ENCODE measurements around the gene CPVL.

Gene CPVL

DNA sequence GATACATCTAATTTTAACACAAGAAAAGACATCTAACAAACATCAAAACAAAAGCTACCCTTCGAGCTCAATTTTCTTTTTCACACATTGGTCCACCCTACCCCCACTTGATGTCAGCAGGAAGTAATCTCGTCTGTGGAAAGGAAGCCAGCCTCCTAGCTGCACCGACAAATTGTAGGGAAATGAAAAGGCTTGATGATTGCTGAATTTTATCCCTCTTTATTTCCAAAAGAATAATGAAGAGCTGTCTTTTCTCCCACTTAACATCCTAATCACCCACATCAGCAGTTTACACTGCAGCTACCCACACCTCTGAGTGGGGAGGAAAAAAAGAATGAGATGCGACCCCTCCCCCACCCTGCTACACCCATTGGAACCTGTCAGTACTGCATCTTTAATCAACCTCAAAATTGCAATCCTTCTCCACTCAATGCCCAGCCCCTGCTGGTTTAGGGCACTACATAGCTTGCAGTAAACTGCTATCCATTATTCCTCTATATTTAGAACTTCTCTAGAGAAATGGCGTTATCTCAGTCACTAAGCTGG lies 10.6 kb upstream of the CPVL start:
- DNase-seq (ENCODE audit: low read depth, low spot score) = no peak

- DNase-seq (ENCODE audit: low read depth, low spot score) = no peak
Measured at GRCh38 chr7:29154076-29154475, 7.7 kb upstream of the CPVL start.

DNA sequence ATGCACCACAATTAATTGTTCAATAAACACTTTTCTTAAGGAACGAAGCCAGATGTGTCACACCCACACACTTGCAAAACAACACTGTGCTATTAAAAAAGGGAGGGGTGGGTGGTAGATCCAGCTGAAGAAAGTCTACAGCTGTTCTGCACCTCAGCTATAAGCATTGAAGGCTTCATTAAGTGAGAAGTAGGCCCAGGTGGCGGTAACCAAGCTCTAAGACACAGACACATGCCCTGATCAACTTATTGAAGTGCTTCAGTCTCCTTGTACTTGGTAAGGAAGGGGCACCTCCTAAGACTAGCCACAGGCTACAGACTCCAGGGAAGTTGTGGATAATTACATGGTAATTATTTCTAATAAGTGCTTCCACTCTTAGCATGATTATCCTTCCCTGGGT lies 4.5 kb upstream of the CPVL start:
- no peak for DNase-seq (ENCODE audit: low read depth, low spot score)

DNA sequence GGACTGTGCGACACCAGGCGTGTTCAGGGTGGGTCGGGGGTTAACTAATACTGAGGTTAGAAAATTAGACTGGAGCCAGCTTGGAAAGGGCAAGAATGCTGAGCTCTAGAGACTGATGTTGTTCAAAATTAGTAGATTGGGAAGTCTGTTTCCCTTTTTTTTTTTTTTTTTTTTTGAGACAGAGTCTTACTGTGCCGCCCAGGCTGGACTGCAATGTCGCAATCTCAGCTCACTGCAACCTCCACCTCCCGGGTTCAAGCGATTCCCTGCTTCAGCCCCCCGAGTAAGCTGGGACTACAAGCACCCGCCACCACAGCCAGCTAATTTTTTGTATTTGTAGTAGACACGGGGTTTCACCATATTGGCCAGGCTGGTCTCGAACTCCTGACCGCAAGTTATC lies 2.7 kb upstream of the CPVL start:
- no peak for DNase-seq (ENCODE audit: low read depth, low spot score)

DNA sequence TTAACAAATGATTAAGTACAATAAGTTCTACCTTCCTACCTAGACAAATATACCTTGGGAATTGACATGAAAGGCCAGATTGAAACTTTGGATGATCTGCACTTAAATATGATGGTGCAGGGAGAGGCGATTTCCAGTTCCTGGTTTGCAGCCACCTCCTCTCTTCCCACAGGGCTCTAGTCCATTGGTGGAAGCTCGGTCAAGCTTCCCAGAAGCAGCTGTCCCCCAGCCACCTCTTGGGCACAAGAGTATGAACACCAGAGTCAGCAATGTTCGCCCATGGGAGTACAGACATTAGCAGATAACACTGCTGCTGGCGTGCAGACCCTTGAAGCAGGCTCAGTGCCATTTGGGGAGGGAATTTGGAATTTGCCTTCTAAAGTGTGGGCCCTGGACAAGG lies 1.5 kb upstream of the CPVL start:
- DNase-seq (ENCODE audit: low read depth, low spot score) = no peak

DNA sequence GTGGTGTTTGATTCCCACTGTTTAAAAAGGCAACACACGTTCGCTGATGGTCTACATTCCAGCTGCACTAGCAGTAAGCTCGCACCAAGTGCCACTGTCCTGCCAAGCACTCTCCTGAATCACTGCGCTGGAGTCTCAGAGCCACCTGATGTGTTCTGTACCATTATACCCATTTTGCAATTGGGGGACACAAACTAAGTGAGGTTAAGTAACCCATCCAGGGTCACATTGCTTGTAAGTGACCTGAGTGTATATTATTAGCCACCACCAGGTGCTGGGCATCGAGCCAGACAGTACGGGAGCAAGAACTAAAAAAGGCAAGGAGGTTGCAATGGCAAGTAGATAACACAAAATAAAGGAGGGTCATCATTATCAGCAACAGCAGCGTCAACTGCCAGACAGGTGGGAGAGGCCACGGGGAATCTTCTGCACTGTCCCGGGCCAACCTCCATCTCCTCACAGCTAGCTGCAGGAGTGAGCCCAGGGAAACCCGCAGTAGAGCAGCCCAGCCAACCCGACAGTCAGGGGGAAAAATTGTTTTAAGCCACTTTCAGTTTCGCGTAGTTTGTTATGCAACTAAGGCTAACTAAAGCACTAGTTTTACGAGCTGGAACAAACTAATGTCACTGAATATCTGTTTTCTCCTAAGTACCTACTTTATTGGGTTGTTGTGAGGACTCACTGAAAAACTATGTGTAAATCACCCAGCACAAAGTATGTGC lies 712 bp upstream of the CPVL start:
- DNase-seq (ENCODE audit: low read depth, low spot score) = no peak

DNA sequence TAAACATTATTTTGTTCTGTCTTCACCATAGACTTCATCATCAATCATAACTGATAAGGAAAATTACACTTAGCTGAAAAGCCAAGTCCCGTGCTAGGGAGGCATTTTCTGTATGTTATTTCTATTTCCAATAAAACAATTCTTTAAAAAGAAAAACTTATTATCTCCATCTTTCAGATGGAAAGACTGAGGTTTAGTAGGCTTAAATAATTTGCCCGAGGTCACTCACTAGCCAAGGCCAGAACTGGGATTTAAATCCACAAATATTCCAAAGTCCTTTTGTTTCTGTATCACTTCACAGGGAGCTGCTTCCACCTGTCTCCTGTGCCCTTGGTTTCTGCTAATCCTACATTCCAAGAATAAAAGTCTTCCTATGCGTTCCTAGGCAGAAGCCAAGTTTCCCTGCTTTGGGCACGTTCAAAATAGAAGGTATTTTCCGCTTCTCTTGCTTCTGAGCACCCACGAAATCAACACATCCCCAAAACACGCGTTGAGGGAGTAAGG lies 732 bp downstream of the CPVL start:
- DNase-seq (ENCODE audit: low read depth, low spot score) = no peak

DNA sequence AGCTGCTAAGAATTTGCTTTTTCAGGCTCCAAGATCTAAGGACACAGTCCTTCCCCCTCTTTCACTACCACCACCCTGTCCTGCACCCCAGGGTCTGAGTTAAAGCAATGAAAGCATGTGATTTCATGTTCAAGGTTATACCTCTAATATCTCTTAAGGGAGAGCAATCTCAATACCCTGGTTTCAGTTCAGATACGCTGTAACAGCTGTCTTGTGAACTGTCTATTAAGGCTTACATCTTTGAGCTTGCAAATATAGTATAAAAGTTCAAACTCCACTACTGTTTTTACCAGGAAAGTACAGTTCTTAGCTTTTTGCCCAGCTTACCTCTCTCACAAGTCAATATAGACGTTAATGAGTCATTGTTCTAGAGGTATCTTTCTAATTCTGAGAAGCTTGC lies 2.6 kb downstream of the CPVL start:
- DNase-seq (ENCODE audit: low read depth, low spot score) = no peak

GRCh38 chr7:29142021-29142727 lies 4.2 kb downstream of the CPVL start:
- no peak for DNase-seq (ENCODE audit: low read depth, low spot score)

GRCh38 chr7:29140873-29141468 lies 5.4 kb downstream of the CPVL start:
- DNase-seq (ENCODE audit: low read depth, low spot score) = no peak

GRCh38 chr7:29139796-29140195 lies 6.5 kb downstream of the CPVL start:
- no peak for DNase-seq (ENCODE audit: low read depth, low spot score)

- no peak for DNase-seq (ENCODE audit: low read depth, low spot score)
Measured at GRCh38 chr7:29139191-29139590, 7.1 kb downstream of the CPVL start.

DNA sequence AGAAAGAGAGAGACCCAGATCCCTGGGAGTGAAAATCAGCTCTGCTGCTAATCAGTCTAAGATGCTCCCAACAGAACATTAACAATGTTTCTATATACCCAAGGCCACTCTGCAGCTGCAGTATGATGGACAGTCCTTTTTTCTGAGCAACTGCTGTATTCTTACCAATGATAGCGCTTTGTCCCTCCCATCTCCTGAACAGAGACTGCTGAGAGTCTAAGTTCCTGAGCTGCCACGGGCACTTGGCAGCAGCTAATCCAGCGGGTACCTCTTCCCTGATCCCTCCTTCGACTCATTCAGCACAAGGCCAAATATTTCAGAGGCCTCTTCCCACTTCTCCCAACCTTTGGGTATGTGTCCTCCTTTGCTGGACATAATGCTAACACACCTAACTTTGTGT lies 7.7 kb downstream of the CPVL start:
- no peak for DNase-seq (ENCODE audit: low read depth, low spot score)

DNA sequence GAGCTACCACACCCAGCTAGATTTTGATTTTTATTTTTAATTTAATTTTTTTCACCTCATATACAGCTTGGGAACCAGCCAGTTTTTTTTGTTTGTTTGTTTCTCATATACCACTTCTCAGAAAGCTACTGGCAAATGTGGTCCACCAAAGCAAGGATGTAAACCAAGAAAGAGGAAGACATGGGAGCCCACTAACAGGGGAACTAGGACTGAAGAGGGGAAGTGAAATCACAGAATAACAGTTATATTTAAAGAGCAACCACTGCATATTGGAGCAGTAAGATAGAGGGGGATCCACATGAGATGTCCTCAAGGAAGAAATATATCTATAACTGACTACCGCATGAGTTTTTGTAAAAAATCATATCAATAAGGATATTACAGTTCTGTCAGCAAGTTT lies 10.5 kb downstream of the CPVL start:
- no peak for DNase-seq (ENCODE audit: low read depth, low spot score)

DNA sequence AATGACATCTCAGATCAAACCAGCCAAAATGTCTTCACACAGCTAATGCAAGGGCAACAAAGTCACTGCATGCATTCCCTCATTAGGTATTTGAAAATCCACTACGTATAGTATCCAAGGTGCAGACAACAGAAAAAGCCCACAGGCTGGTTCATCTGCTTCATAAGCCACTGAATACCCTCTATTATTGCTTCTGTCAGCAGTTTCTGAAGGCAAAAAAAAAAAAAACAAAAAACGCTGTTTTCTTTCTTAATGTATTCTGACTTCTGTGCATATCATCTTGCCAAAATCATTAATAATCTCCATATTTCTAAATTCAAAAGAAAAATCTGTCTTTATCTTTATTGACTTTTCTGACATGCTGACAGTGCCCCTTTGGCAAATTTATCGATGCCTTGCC lies 13.4 kb downstream of the CPVL start:
- no peak for DNase-seq (ENCODE audit: low read depth, low spot score)

DNA sequence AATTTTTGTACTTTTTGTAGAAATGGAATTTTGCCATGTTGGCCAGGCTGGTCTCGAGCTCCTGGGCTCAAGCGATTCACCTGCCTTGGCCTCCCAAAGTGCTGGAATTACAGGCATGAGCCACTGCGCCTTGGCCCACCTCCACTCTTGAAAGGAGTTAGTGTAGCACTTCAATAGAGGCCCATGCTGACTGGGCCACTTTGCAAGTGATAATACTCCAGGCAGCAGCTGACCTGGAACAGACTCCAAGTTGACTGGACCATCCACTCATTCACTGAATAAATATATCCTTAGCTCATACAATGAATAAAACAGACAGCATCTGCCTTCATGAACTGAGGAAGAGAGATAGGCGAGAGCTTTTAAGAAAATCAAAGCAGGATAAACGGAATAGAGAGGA lies 14.7 kb downstream of the CPVL start:
- no peak for DNase-seq (ENCODE audit: low read depth, low spot score)

GRCh38 chr7:29130096-29130495 lies 16.2 kb downstream of the CPVL start:
- no peak for DNase-seq (ENCODE audit: low read depth, low spot score)

GRCh38 chr7:29127527-29127926 lies 18.8 kb downstream of the CPVL start:
- no peak for DNase-seq (ENCODE audit: low read depth, low spot score)

- no peak for DNase-seq (ENCODE audit: low read depth, low spot score)
Measured at GRCh38 chr7:29126804-29127203, 19.5 kb downstream of the CPVL start.

- DNase-seq (ENCODE audit: low read depth, low spot score) = no peak
Measured at GRCh38 chr7:29123626-29124190, 22.6 kb downstream of the CPVL start.

- DNase-seq (ENCODE audit: low read depth, low spot score) = no peak
Measured at GRCh38 chr7:29122759-29123158, 23.6 kb downstream of the CPVL start.

DNA sequence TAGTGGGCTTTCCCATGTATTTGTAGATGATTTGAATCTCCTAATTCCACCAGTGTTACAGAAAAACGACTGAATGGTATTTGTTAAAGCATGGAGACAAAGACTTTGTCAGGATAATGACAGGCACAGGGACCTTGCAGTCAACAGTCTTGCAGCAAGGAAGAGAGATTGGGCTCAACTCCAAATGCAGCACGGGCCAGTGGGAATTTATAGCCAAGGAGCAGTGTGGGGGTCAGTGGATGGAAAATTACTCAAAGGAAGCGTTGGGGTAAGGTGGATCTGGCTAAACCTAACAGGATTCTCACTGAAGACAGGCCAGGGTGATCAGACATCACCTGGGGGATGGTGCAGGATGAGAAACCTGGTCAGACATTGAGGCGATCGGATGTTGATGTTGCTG lies 24.3 kb downstream of the CPVL start:
- DNase-seq (ENCODE audit: low read depth, low spot score) = no peak
